ENCODE measurements around the gene GPR26. TPM values are rescaled to one million over a fixed set of nuclear protein-coding genes. Genes with fewer than 3 reads are reported as not detected.

GPR26 gene
- total and polyA plus RNA-seq, 2 of the 4 experiments (the other 2 are of a cell fraction), result not detected

GRCh38 chr10:123640016-123640535 is 26.1 kb upstream of the GPR26 start:
- TF ChIP-seq NFE2L2 (IDR thresholded peaks at IDR 0.05; ENCODE audit: low read depth, low read length) (no peak), MXI1 (IDR thresholded peaks at IDR 0.05; ENCODE audit: borderline replicate concordance, low read depth, low read length) (no peak), CEBPB (IDR thresholded peaks at IDR 0.05; ENCODE audit: low read depth, low read length) (no peak), MAZ (IDR thresholded peaks at IDR 0.05; ENCODE audit: borderline replicate concordance, low read depth, low read length) (no peak), USF2 (IDR thresholded peaks at IDR 0.05; ENCODE audit: low read depth, low read length) (no peak), RFX5 (IDR thresholded peaks at IDR 0.05; ENCODE audit: low read depth, low read length) (no peak), RAD21 (IDR thresholded peaks at IDR 0.05; ENCODE audit: low read length) (no peak), POLR2A (IDR thresholded peaks at IDR 0.05; ENCODE audit: low read depth, low read length) (no peak), BHLHE40 (IDR thresholded peaks at IDR 0.05; ENCODE audit: low read depth, low read length) (no peak), MAFK (IDR thresholded peaks at IDR 0.05; ENCODE audit: low read depth, low read length) (no peak), RCOR1 (IDR thresholded peaks at IDR 0.05; ENCODE audit: insufficient replicate concordance, low read length) (no peak), FOS (IDR thresholded peaks at IDR 0.05; ENCODE audit: low read depth, low read length) (no peak), CHD1 (IDR thresholded peaks at IDR 0.05; ENCODE audit: low read depth, low read length) (no peak)
- TF ChIP-seq, protein P1, sequence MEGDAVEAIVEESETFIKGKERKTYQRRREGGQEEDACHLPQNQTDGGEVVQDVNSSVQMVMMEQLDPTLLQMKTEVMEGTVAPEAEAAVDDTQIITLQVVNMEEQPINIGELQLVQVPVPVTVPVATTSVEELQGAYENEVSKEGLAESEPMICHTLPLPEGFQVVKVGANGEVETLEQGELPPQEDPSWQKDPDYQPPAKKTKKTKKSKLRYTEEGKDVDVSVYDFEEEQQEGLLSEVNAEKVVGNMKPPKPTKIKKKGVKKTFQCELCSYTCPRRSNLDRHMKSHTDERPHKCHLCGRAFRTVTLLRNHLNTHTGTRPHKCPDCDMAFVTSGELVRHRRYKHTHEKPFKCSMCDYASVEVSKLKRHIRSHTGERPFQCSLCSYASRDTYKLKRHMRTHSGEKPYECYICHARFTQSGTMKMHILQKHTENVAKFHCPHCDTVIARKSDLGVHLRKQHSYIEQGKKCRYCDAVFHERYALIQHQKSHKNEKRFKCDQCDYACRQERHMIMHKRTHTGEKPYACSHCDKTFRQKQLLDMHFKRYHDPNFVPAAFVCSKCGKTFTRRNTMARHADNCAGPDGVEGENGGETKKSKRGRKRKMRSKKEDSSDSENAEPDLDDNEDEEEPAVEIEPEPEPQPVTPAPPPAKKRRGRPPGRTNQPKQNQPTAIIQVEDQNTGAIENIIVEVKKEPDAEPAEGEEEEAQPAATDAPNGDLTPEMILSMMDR (conservative IDR thresholded peaks at IDR 0.05; ENCODE audit: low read depth, low read length), result no peak
- no peak overlapping the region for H2BK120ac ChIP-seq (ENCODE audit: low read depth, low read length)
- no peak overlapping the region for H3K4me2 ChIP-seq (ENCODE audit: low read depth, low read length)
- DNase-seq, result no peak
- H3K9ac ChIP-seq (ENCODE audit: low read depth, low read length), result no peak overlapping the region
- no peak overlapping the region for H2BK5ac ChIP-seq (ENCODE audit: low read depth, low read length, poor library complexity, severe bottlenecking)
- H3K36me3 ChIP-seq (ENCODE audit: control insufficient read depth, insufficient read depth, low read length), result no peaks in the 10 kb centered on the region
- H4K8ac ChIP-seq (ENCODE audit: low read depth in 2 of 2, low read length in 2 of 2), result no peak overlapping the region
- H4K5ac ChIP-seq (ENCODE audit: low read depth, low read length), result no peak overlapping the region
- no peak overlapping the region for H2AK5ac ChIP-seq (ENCODE audit: low read depth, low read length)
- no peak overlapping the region for H2BK15ac ChIP-seq (ENCODE audit: low read depth, low read length)
- H3K23ac ChIP-seq (ENCODE audit: low read depth, low read length), result no peak overlapping the region
- BruUV-seq (replicated peaks), result no TSS peak
- H2AFZ ChIP-seq (replicated peaks; ENCODE audit: low read length, poor library complexity), result no peak overlapping the region
- no peaks in the 10 kb centered on the region for H3K4me1 ChIP-seq (ENCODE audit: control insufficient read depth, insufficient read depth, low read length)
- H3K27me3 ChIP-seq (ENCODE audit: control insufficient read depth, insufficient read depth, low read length), result no peaks in the 10 kb centered on the region
- intact Hi-C loops (cut with micrococcal nuclease), result no loop called here
- dilution Hi-C loops (cut with HindIII; ENCODE audit: low sequenced_read_pairs, unreplicated experiment), result no loop called here
- no peak overlapping the region for H3K4ac ChIP-seq (ENCODE audit: low read depth, low read length)
- H3K79me1 ChIP-seq (ENCODE audit: low read depth in 1 of 2, low read length in 2 of 2), result no peaks in the 10 kb centered on the region
- no peak overlapping the region for H3K56ac ChIP-seq (ENCODE audit: extremely low read depth, insufficient read depth, low read length)
- no peak overlapping the region for H4K91ac ChIP-seq (ENCODE audit: insufficient read depth, low read depth, low read length)
- no peak overlapping the region for H2BK20ac ChIP-seq (ENCODE audit: low read depth, low read length)
- H4K20me1 ChIP-seq (ENCODE audit: insufficient read depth, low read length), result no peaks in the 10 kb centered on the region
- no peak overlapping the region for H3K4me3 ChIP-seq (ENCODE audit: insufficient read depth, low read depth, low read length)
- H3K9me1 ChIP-seq (ENCODE audit: insufficient read depth, low read length), result no peaks in the 10 kb centered on the region
- H3K9me3 ChIP-seq (ENCODE audit: control insufficient read depth, insufficient read depth, low read length), result peaks cover 38% of the 10 kb centered on the region
- no peak overlapping the region for H3K14ac ChIP-seq (replicated peaks; ENCODE audit: low read depth, low read length)
- H2AK9ac ChIP-seq (replicated peaks; ENCODE audit: low read depth, low read length, poor library complexity), result no peak overlapping the region
- POLR2A ChIA-PET (ENCODE audit: unreplicated experiment), result no interaction called here
- CTCF ChIA-PET, result no interaction called here
- in situ Hi-C loops (cut with MboI; ENCODE audit: low sequenced_read_pairs), result no loop called here
- ATAC-seq (ENCODE audit: low read depth), result no peak
- no peak overlapping the region for H3K18ac ChIP-seq (ENCODE audit: low read depth, low read length)
- 0% methylated on average over 1 of the region's 3 CpGs; no CpG with 5 or more reads in 1 of the 2 experiments for whole genome bisulfite sequencing, 2 experiments (ENCODE audit: extremely low coverage in 2 of 2, insufficient read length in 1 of 2)
- H3K27ac ChIP-seq (ENCODE audit: insufficient read depth, low read length), result no peak overlapping the region

Measured in IMR-90 (cell line).